Airway epithelial cell (primary cell): ENCODE data around the gene TNFRSF21. TPM values are rescaled to one million over a fixed set of nuclear protein-coding genes. Genes with fewer than 3 reads are reported as not detected.

Experiments
- total RNA-seq: library from RNA; depleted of rRNA; stranded (reverse); fragments of >200 nt; gene quantifications from 2 replicates; pipeline ENCODE4 v1.2.3, GENCODE V29; 2015

The TNFRSF21 gene
- 129 and 157 TPM in 2 replicates for total RNA-seq

GRCh38 chr6:47309291-47310130 lies at the start of gene TNFRSF21:
TNFRSF21 (minus strand) TSS chr6:47309905; CDS start chr6:47309511, 394 bp downstream.

Other genes starting within 250 kb of the TNFRSF21 start
- gene CD2AP, start 167.9 kb upstream of the TNFRSF21 start, total RNA-seq: 24.7 and 26.6 TPM in 2 replicates